Measurements from ENCODE around the gene ZNF490.
"Not testable (repeated sequence)": the region's sequence is repeated elsewhere in the genome, so short reads cannot be mapped to it uniquely, and the experiment has no call there.

ZNF490 gene

GRCh38 chr19:12621253-12622024, 10.8 kb upstream of the ZNF490 start:
- FAIRE-seq: not testable (repeated sequence)

GRCh38 chr19:12617646-12618045, 7.0 kb upstream of the ZNF490 start:
- no peak for FAIRE-seq

- FAIRE-seq: no peak
Measured at GRCh38 chr19:12611361-12611699, 717 bp upstream of the ZNF490 start.

GRCh38 chr19:12607631-12608030, 3.0 kb downstream of the ZNF490 start:
- no peak for FAIRE-seq

GRCh38 chr19:12606796-12607195, 3.8 kb downstream of the ZNF490 start:
- no peak for FAIRE-seq

- FAIRE-seq: no peak
Measured at GRCh38 chr19:12603714-12604113, 6.9 kb downstream of the ZNF490 start.

- no peak for FAIRE-seq
Measured at GRCh38 chr19:12597594-12597993, 13.0 kb downstream of the ZNF490 start.

- FAIRE-seq: no peak
Measured at GRCh38 chr19:12596927-12597548, 13.6 kb downstream of the ZNF490 start.

- no peak for FAIRE-seq
Measured at GRCh38 chr19:12596485-12596884, 14.1 kb downstream of the ZNF490 start.

GRCh38 chr19:12581100-12581499, 29.5 kb downstream of the ZNF490 start:
- FAIRE-seq: no peak

GRCh38 chr19:12580180-12580694, 30.4 kb downstream of the ZNF490 start:
- FAIRE-seq: no peak

- no peak for FAIRE-seq
Measured at GRCh38 chr19:12578641-12579040, 32.0 kb downstream of the ZNF490 start.

GRCh38 chr19:12574036-12574435, 36.6 kb downstream of the ZNF490 start:
- no peak for FAIRE-seq

GRCh38 chr19:12567951-12568350, 42.7 kb downstream of the ZNF490 start:
- no peak for FAIRE-seq

- not testable (repeated sequence) for FAIRE-seq
Measured at GRCh38 chr19:12566380-12566779, 44.2 kb downstream of the ZNF490 start.

- peak; percentile 47 for FAIRE-seq
Measured at GRCh38 chr19:12564016-12564664, 46.5 kb downstream of the ZNF490 start.

GRCh38 chr19:12555456-12555930, 55.1 kb downstream of the ZNF490 start:
- FAIRE-seq: no peak

- FAIRE-seq: peak; percentile 76
Measured at GRCh38 chr19:12551060-12551832, 59.4 kb downstream of the ZNF490 start, which contains the start of gene ZNF564. Gene ZNF564, minus strand, starts transcription at chr19:12551482. Its CDS starts 150 bp downstream, at chr19:12551332.

GRCh38 chr19:12546903-12547302, 63.7 kb downstream of the ZNF490 start:
- no peak for FAIRE-seq

- FAIRE-seq: no peak
Measured at GRCh38 chr19:12546068-12546467, 64.5 kb downstream of the ZNF490 start.

GRCh38 chr19:12545267-12545666, 65.3 kb downstream of the ZNF490 start:
- no peak for FAIRE-seq

- FAIRE-seq: no peak
Measured at GRCh38 chr19:12544401-12544876, 66.2 kb downstream of the ZNF490 start.

GRCh38 chr19:12543855-12544254, 66.8 kb downstream of the ZNF490 start:
- no peak for FAIRE-seq

Data from islet of Langerhans (tissue), 1 donor.